Body of pancreas (tissue), 4 donors: Measurements from ENCODE around the gene QRICH1.

Source experiments
- POLR2A ChIP-seq, 3 donors: fragments of 450-650 bp; IDR thresholded peaks; one replicate each; pipeline ENCODE4 v1.6.1; 2016; ENCODE audit warnings: antibody characterized with exemption in 3 of 3, mild to moderate bottlenecking in 2 of 3
- TF ChIP-seq, protein P1 (sequence below), 7 experiments: fragments of 450-650 bp in 4 of 7; fragments of 200-600 bp in 3 of 7; sonication (generic) in 3 of 7; IDR thresholded peaks; one replicate each; pipeline ENCODE4 v1.5.1; 2016 to 2019; ENCODE audit warnings: antibody characterized with exemption in 7 of 7

DNA sequence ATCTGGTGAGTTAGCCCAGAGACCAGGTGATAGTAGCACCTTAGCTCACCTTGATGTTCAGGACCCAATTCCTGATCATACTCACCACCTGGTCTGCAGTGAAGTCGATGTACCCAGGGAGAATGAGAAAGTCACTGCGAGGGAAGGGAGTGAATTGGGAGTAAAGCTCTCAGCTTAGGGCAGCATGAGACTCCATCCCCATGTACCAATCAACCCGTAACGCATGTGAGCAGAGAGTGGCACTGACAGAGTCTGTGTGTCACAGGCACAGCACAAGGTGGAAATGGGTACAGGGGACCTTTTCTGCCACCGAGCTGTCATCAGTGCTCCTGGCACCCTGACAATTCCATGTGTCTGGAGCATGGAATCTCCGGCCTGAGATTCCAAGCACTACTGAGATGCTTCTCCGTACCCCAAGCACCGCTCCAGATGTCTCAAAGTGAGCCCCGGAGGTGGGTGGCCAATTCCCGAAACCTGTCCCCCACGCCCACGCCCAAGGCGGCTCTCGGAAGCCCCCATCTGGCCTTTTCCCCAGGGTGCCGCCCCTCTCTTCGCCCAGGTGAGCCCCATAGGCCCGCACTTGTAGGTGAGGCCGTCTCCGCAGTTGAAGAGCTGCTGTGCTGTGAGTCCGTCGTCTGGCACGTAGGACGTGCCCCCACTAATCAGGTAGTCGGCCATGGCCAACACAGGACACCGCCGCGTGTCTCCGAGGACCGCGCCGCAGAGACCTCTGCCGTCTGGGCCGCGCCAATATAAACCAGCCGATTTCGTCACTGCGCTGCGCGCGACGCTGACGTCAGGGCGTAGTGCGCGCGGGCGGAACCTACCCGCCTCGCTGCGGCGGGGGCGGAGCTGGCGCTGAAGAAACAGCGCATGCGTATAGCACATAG, 65.0 kb downstream of the QRICH1 start, which contains the start of gene IMPDH2:
- TF ChIP-seq, protein P1, sequence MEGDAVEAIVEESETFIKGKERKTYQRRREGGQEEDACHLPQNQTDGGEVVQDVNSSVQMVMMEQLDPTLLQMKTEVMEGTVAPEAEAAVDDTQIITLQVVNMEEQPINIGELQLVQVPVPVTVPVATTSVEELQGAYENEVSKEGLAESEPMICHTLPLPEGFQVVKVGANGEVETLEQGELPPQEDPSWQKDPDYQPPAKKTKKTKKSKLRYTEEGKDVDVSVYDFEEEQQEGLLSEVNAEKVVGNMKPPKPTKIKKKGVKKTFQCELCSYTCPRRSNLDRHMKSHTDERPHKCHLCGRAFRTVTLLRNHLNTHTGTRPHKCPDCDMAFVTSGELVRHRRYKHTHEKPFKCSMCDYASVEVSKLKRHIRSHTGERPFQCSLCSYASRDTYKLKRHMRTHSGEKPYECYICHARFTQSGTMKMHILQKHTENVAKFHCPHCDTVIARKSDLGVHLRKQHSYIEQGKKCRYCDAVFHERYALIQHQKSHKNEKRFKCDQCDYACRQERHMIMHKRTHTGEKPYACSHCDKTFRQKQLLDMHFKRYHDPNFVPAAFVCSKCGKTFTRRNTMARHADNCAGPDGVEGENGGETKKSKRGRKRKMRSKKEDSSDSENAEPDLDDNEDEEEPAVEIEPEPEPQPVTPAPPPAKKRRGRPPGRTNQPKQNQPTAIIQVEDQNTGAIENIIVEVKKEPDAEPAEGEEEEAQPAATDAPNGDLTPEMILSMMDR (IDR thresholded peaks at IDR 0.05), result peak in 4 of 7 experiments; percentile 5 to 38 (median 16)
- TF ChIP-seq POLR2A (IDR thresholded peaks at IDR 0.05), result peak; percentile 97 to 99 (median 98)
